ENCODE measurements around the gene NEK2.
"Not testable (repeated sequence)": the region's sequence is repeated elsewhere in the genome, so short reads cannot be mapped to it uniquely, and the experiment has no call there.

NEK2 gene

GRCh38 chr1:211632117-211632807 is 43.2 kb downstream of the NEK2 start:
- DNase-seq: no peak

- DNase-seq: no peak
These were observed 44.3 kb downstream of the NEK2 start for GRCh38 chr1:211631168-211631567.

GRCh38 chr1:211630236-211631081 is 45.0 kb downstream of the NEK2 start:
- no peak for DNase-seq

- DNase-seq: no peak
These were observed 47.0 kb downstream of the NEK2 start for GRCh38 chr1:211628417-211628816.

GRCh38 chr1:211627259-211627658 is 48.2 kb downstream of the NEK2 start:
- DNase-seq: no peak

GRCh38 chr1:211625866-211626265 is 49.6 kb downstream of the NEK2 start:
- not testable (repeated sequence) for DNase-seq

- DNase-seq: peak; percentile 41
These were observed 50.4 kb downstream of the NEK2 start for GRCh38 chr1:211625040-211625439.

- no peak for DNase-seq
These were observed 51.9 kb downstream of the NEK2 start for GRCh38 chr1:211623515-211623914.

- no peak for DNase-seq
These were observed 53.8 kb downstream of the NEK2 start for GRCh38 chr1:211621447-211622198.

GRCh38 chr1:211620097-211620496 is 55.3 kb downstream of the NEK2 start:
- no peak for DNase-seq

- no peak for DNase-seq
These were observed 56.1 kb downstream of the NEK2 start for GRCh38 chr1:211619033-211619996.

- DNase-seq: no peak
These were observed 58.5 kb downstream of the NEK2 start for GRCh38 chr1:211616965-211617297.

GRCh38 chr1:211616231-211616964 is 59.0 kb downstream of the NEK2 start:
- peak; percentile 37 for DNase-seq

GRCh38 chr1:211614615-211615014 is 60.8 kb downstream of the NEK2 start:
- DNase-seq: no peak

- DNase-seq: no peak
These were observed 61.5 kb downstream of the NEK2 start for GRCh38 chr1:211613951-211614350.

- peak; percentile 93 for DNase-seq
These were observed 62.1 kb downstream of the NEK2 start for GRCh38 chr1:211613108-211613947.

GRCh38 chr1:211612786-211613107 is 62.7 kb downstream of the NEK2 start:
- no peak for DNase-seq

All from fibroblast of upper back skin (primary cell).